C4-2B (cell line): ENCODE data around the gene NT5C2.

Experiments used
- ZFX ChIP-seq: fragments of 450-650 bp; IDR thresholded peaks from 2 replicates; pipeline ENCODE4 v1.6.1; 2017
- TF ChIP-seq, protein P1 (sequence below): fragments of 450-650 bp; conservative IDR thresholded peaks from 2 replicates; pipeline ENCODE4 v1.5.1; 2017; ENCODE audit warnings: mild to moderate bottlenecking

DNA sequence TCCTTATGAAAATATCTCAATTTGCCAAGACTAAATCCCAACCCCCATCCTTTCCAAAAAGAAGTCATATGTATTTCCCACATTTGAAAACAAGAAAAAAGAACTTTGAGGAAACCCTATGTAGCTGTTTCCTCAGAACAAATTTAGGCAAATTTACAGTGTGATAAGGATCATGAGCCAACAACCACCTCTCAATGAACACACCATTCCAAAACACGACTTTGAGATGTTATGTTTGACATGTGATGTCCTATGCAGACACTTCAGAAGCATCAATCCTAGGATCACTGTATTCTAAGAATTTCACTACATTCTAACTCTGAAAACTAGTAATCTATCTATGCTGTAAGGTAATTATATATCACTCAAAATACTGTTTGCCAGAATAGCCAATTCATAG lies 62.2 kb downstream of the NT5C2 start:
- TF ChIP-seq, protein P1, sequence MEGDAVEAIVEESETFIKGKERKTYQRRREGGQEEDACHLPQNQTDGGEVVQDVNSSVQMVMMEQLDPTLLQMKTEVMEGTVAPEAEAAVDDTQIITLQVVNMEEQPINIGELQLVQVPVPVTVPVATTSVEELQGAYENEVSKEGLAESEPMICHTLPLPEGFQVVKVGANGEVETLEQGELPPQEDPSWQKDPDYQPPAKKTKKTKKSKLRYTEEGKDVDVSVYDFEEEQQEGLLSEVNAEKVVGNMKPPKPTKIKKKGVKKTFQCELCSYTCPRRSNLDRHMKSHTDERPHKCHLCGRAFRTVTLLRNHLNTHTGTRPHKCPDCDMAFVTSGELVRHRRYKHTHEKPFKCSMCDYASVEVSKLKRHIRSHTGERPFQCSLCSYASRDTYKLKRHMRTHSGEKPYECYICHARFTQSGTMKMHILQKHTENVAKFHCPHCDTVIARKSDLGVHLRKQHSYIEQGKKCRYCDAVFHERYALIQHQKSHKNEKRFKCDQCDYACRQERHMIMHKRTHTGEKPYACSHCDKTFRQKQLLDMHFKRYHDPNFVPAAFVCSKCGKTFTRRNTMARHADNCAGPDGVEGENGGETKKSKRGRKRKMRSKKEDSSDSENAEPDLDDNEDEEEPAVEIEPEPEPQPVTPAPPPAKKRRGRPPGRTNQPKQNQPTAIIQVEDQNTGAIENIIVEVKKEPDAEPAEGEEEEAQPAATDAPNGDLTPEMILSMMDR = no peak
- TF ChIP-seq ZFX = no peak
